B cell (primary cell): Measurements from ENCODE around the gene HOXC4. TPM values are rescaled to one million over a fixed set of nuclear protein-coding genes. Genes with fewer than 3 reads are reported as not detected.

ENCODE experiments used
- ATAC-seq: fragments of 200-7000 bp; cut with Tn5 transposase; one replicate; pipeline ENCODE4 v1.10.0; 2021; ENCODE audit warnings: low read depth, mild to moderate bottlenecking, moderate number of reproducible peaks, moderate library complexity
- CTCF ChIA-PET: fragments of 350-600 bp; sonication (Branson Sonifier 250); formaldehyde crosslinking; loops from one replicate; lab custom pipeline; 2021; ENCODE audit warnings: antibody characterized with exemption, inconsistent platforms; lab: Charles Lee
- POLR2A ChIA-PET: fragments of 350-600 bp; sonication (Branson Sonifier 250); formaldehyde crosslinking; loops from one replicate; lab custom pipeline; 2021; ENCODE audit warnings: antibody characterized with exemption; lab: Charles Lee
- DNase-seq: peaks from one replicate; pipeline ENCODE4 v3.0.0; 2013
- H2AFZ ChIP-seq: 2 replicates; pipeline ENCODE4 v1.6.1; 2012; ENCODE audit warnings: mild to moderate bottlenecking, low read depth, low read length; ENCODE audit not compliant: insufficient read depth, poor library complexity, severe bottlenecking
- H3K27ac ChIP-seq, 2 donors: 1 replicate in 1 of 2; 2 replicates in 1 of 2; pipeline ENCODE4 v1.5.1; 2012 to 2013; ENCODE audit warnings: low read length in 2 of 2, mild to moderate bottlenecking in 2 of 2, moderate library complexity in 1 of 2
- H3K27me3 ChIP-seq, 4 experiments: fragments of 200-600 bp in 1 of 4; sonication (generic) in 1 of 4; replicated peaks in 1 of 4; 1 replicate in 2 of 4; 2 replicates in 2 of 4; pipeline versions ENCODE4 v1.6.1 to v1.7.0; 2013 to 2016; ENCODE audit warnings: low read length in 3 of 4, mild to moderate bottlenecking in 2 of 4, mixed read lengths in 1 of 4, moderate library complexity in 1 of 4; ENCODE audit not compliant: insufficient read depth in 4 of 4, control insufficient read depth in 3 of 4; ENCODE audit errors: control extremely low read depth in 1 of 4
- H3K36me3 ChIP-seq, 2 experiments: replicated peaks in 1 of 2; 1 replicate in 1 of 2; 2 replicates in 1 of 2; pipeline versions ENCODE4 v1.6.1 to v1.7.1; 2013; ENCODE audit warnings: low read length in 1 of 2; ENCODE audit not compliant: insufficient read depth in 2 of 2, control insufficient read depth in 1 of 2; ENCODE audit errors: control extremely low read depth in 1 of 2, extremely low read depth in 1 of 2
- H3K4me1 ChIP-seq, 2 donors: fragments of 200-600 bp in 1 of 2; sonication (generic) in 1 of 2; 1 replicate in 1 of 2; 2 replicates in 1 of 2; pipeline versions ENCODE4 v1.5.1 to v1.6.1; 2013 to 2017; ENCODE audit warnings: low read length in 2 of 2; ENCODE audit not compliant: control insufficient read depth in 2 of 2, insufficient read depth in 2 of 2
- H3K4me2 ChIP-seq: replicated peaks from 2 replicates; pipeline ENCODE3; 2012; ENCODE audit warnings: mild to moderate bottlenecking, low read depth, low read length; ENCODE audit not compliant: poor library complexity, severe bottlenecking
- H3K4me3 ChIP-seq, 5 experiments: fragments of 200-600 bp in 1 of 5; sonication (generic) in 1 of 5; 1 replicate in 3 of 5; 2 replicates in 2 of 5; pipeline versions ENCODE4 v1.5.1 to v1.7.0; 2011 to 2016; ENCODE audit warnings: low read length in 4 of 5, mild to moderate bottlenecking in 4 of 5, low read depth in 2 of 5, control low read depth in 1 of 5, moderate library complexity in 1 of 5; ENCODE audit not compliant: insufficient read depth in 1 of 5; ENCODE audit errors: control extremely low read depth in 1 of 5, extremely low read depth in 1 of 5
- H3K79me2 ChIP-seq: fragments of 200-600 bp; sonication (generic); one replicate; pipeline ENCODE4 v1.6.0; 2016; ENCODE audit warnings: low read length; ENCODE audit not compliant: control insufficient read depth, insufficient read depth
- H3K9ac ChIP-seq: fragments of 200-600 bp; sonication (generic); 2 replicates; pipeline ENCODE4 v1.6.1; 2017; ENCODE audit warnings: mild to moderate bottlenecking, low read length, moderate library complexity
- H3K9me3 ChIP-seq, 3 donors: one replicate each; pipeline versions ENCODE4 v1.6.1 to v1.7.1; 2013; ENCODE audit warnings: low read length in 2 of 3; ENCODE audit not compliant: control insufficient read depth in 2 of 3, insufficient read depth in 1 of 3; ENCODE audit errors: control extremely low read depth in 1 of 3
- H4K20me1 ChIP-seq: 2 replicates; pipeline ENCODE4 v1.6.0; 2012; ENCODE audit warnings: mild to moderate bottlenecking, low read length; ENCODE audit not compliant: insufficient read depth, control insufficient read depth, poor library complexity, severe bottlenecking
- H3K27ac Mint-ChIP-seq: one replicate; pipeline ENCODE4 v1.8.0; 2021; ENCODE audit warnings: mixed read lengths
- H3K27me3 Mint-ChIP-seq: one replicate; pipeline ENCODE4 v1.8.0; 2021; ENCODE audit warnings: mixed read lengths
- H3K4me1 Mint-ChIP-seq: one replicate; pipeline ENCODE4 v1.8.0; 2021; ENCODE audit warnings: mixed read lengths
- H3K4me3 Mint-ChIP-seq: one replicate; pipeline ENCODE4 v1.8.0; 2021; ENCODE audit warnings: mixed read lengths
- H3K9me3 Mint-ChIP-seq: one replicate; pipeline ENCODE4 v1.8.0; 2022; ENCODE audit warnings: mixed read lengths; ENCODE audit not compliant: insufficient read depth
- EZH2 ChIP-seq: IDR thresholded peaks from 2 replicates; pipeline ENCODE4 v1.6.1; 2012; ENCODE audit warnings: borderline replicate concordance, low read depth, mild to moderate bottlenecking, moderate library complexity, low read length; ENCODE audit not compliant: insufficient read depth, poor library complexity, severe bottlenecking
- WGBS: methylation state at CpG from one replicate; pipeline ENCODE4 v1.1.5; 2013; ENCODE audit warnings: missing lambda C conversion rate; ENCODE audit not compliant: insufficient coverage; 5-methylcytosine and 5-hydroxymethylcytosine counted together
- intact Hi-C: fragments of 100-400 bp; cut with micrococcal nuclease; formaldehyde crosslinking; loops from one replicate; pipeline ENCODE4 v1.10.0; 2022
- polyA plus RNA-seq: library from polyadenylated mRNA; depleted of rRNA; stranded (reverse); fragments of >200 nt; gene quantifications from 2 replicates; pipeline ENCODE4 v1.2.3, GENCODE V29; 2012
- total RNA-seq, 2 donors: library from RNA; stranded (reverse); fragments of 120-200 nt in 1 of 2; gene quantifications; 1 replicate in 1 of 2; 2 replicates in 1 of 2; pipeline versions ENCODE4 v1.2.3 to v1.2.4, GENCODE V29; 2013 to 2022
- TF ChIP-seq, protein P1 (sequence below): fragments of 200-600 bp; IDR thresholded peaks from one replicate; pipeline ENCODE4 v1.8.0; 2022; ENCODE audit warnings: antibody characterized with exemption, mild to moderate bottlenecking

HOXC4 gene
- total and polyA plus RNA-seq, 2 donors (not counting 1 experiment from before 2014, with no cell fraction given), result 4.3 to 6.5 TPM

DNA sequence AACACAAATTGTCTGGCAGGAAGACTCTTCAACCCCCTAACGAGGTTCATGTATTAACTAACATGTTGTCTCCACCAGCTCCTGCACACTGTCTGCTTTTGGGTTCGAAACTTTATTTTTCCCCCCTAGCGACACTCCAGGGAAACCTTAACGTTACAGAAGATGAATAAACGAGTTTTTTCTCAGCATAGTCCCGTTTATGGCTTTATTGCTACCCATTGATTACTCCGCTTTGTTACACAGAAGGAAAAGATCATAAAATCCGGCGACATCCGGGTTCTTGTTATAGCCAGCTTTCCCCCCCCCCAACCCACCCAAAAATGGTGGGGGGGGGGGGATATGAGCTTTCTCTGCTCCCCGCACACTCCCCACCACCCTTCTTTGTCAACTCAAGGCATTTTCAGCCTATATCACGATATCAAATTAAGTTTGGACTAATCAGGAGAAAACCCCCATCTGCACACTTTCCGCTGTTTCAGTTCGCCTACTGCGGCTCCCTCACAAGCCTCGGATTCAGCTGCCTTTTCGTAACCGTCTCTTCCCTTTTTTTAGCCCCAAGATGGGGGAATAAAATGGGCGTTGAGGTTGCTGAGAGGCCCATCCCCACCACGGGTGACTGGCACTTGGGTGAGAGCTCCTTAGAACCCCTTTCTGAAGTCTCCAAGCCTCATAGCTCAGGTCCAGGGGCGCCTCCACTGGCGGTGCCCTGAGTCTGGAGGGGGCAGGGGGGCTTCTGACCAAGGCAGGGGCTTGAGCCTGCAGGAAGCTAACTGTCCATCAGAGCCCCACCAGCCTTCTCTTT is 26.8 kb upstream of the HOXC4 start:
- H4K20me1 ChIP-seq, result no peaks in the 10 kb centered on the region
- Mint-ChIP-seq H3K4me1 (peaks cover 12% of the 10 kb centered on the region), H3K4me3 (peak overlapping the region; percentile 1), H3K9me3 (no peaks in the 10 kb centered on the region), H3K27me3 (peaks cover 73% of the 10 kb centered on the region), H3K27ac (peak overlapping the region; percentile 41)
- ATAC-seq (no peak), DNase-seq (peak; percentile 26)
- WGBS, result 23% methylated on average over 8 of the region's 22 CpGs
- no peak overlapping the region for H3K27ac ChIP-seq
- intact Hi-C loops, result no loop called here
- H2AFZ ChIP-seq, result no peak overlapping the region
- ChIA-PET CTCF (interaction anchor here (1.0 to 2.7 kb wide), 2 partner anchors 21 to 174 kb away, joined by 3 to 12 read pairs; no protein-coding TSS in a partner anchor), POLR2A (interaction anchor here (0.6 kb wide), 1 partner anchor 117 kb away, joined by 3 read pairs; no protein-coding TSS in a partner anchor)
- H3K4me2 ChIP-seq, result no peak overlapping the region
- no peaks in the 10 kb centered on the region for H3K79me2 ChIP-seq
- TF ChIP-seq, protein P1, sequence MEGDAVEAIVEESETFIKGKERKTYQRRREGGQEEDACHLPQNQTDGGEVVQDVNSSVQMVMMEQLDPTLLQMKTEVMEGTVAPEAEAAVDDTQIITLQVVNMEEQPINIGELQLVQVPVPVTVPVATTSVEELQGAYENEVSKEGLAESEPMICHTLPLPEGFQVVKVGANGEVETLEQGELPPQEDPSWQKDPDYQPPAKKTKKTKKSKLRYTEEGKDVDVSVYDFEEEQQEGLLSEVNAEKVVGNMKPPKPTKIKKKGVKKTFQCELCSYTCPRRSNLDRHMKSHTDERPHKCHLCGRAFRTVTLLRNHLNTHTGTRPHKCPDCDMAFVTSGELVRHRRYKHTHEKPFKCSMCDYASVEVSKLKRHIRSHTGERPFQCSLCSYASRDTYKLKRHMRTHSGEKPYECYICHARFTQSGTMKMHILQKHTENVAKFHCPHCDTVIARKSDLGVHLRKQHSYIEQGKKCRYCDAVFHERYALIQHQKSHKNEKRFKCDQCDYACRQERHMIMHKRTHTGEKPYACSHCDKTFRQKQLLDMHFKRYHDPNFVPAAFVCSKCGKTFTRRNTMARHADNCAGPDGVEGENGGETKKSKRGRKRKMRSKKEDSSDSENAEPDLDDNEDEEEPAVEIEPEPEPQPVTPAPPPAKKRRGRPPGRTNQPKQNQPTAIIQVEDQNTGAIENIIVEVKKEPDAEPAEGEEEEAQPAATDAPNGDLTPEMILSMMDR, result no peak
- TF ChIP-seq EZH2, result peak; percentile 34
- H3K9ac ChIP-seq, result no peak overlapping the region
- H3K9me3 ChIP-seq, result peaks cover 0 to 28% (median 0%) of the 10 kb centered on the region in 3 donors
- H3K4me1 ChIP-seq, result peaks cover 3 to 29% of the 10 kb centered on the region in 2 donors
- no peak overlapping the region for H3K4me3 ChIP-seq
- H3K36me3 ChIP-seq, result no peaks in the 10 kb centered on the region
- peaks cover 0 to 93% (median 79%) of the 10 kb centered on the region in 4 experiments for H3K27me3 ChIP-seq

DNA sequence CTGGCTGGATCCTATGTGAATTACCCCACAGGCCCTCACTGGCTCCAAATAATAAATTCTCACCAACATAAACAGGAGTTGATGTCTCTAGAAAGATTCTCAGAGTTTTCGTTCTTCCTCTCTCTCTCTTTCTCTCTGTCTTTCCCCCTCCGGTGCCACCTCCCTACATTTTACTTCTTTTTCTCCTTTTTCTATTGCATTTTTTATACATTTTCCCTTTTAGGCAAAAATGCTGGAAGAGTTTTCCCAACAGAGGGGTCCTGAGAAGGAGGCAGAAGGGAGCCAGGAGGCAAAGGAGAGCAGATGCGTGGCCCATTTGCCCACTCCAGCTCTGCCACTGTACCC is 26.2 kb upstream of the HOXC4 start:
- Histone ChIP-seq H3K9me3 (peaks cover 0 to 32% (median under 1%) of the 10 kb centered on the region in 3 donors), H3K4me1 (peaks cover 3 to 31% of the 10 kb centered on the region in 2 donors), H3K4me3 (no peak overlapping the region), H3K27ac (no peak overlapping the region), H3K27me3 (peaks cover 0 to 95% (median 80%) of the 10 kb centered on the region in 4 experiments), H2AFZ (no peak overlapping the region), H3K36me3 (no peaks in the 10 kb centered on the region), H3K79me2 (no peaks in the 10 kb centered on the region), H3K9ac (no peak overlapping the region), H4K20me1 (no peaks in the 10 kb centered on the region), H3K4me2 (no peak overlapping the region)
- Mint-ChIP-seq H3K27ac (no peak overlapping the region), H3K27me3 (peaks cover 73% of the 10 kb centered on the region), H3K9me3 (no peaks in the 10 kb centered on the region), H3K4me1 (peaks cover 15% of the 10 kb centered on the region), H3K4me3 (no peak overlapping the region)
- DNase-seq (no peak), ATAC-seq (no peak)
- CTCF ChIA-PET, result interaction anchor here (2.7 kb wide), 1 partner anchor 174 kb away, joined by 12 read pairs; no protein-coding TSS in a partner anchor
- POLR2A ChIA-PET, result interaction anchor here (0.5 kb wide), 1 partner anchor 13 kb away, joined by 4 read pairs; no protein-coding TSS in a partner anchor
- intact Hi-C loops, result no loop called here
- WGBS, result 60% methylated on average over 1 of the region's 3 CpGs
- no peak for TF ChIP-seq EZH2
